H1 (cell line): Measurements from ENCODE around the gene SNX30. TPM values are rescaled to one million over a fixed set of nuclear protein-coding genes. Genes with fewer than 3 reads are reported as not detected.

Experiments
- EZH2 ChIP-seq: fragments of 200-600 bp; sonication (generic); IDR thresholded peaks from 2 replicates; pipeline ENCODE4 v1.7.1; 2012; ENCODE audit warnings: low read depth, mild to moderate bottlenecking, moderate library complexity, low read length, inconsistent platforms; ENCODE audit not compliant: severe bottlenecking
- FOSL1 ChIP-seq: IDR thresholded peaks from 2 replicates; pipeline ENCODE4 v1.6.1; 2011; ENCODE audit warnings: mild to moderate bottlenecking, low read depth, low read length, moderate library complexity; ENCODE audit not compliant: insufficient read depth
- KDM4A ChIP-seq: IDR thresholded peaks from one replicate; pipeline ENCODE4 v1.7.1; 2012; ENCODE audit warnings: low read depth, mild to moderate bottlenecking, moderate library complexity, low read length, inconsistent platforms; ENCODE audit not compliant: severe bottlenecking
- SIN3A ChIP-seq, 2 experiments: IDR thresholded peaks in 1 of 2; conservative IDR thresholded peaks in 1 of 2; 2 replicates each; pipeline ENCODE4 v1.6.1; 2011 to 2012; ENCODE audit warnings: low read length in 2 of 2, improper control_type of control experiment in 1 of 2, low read depth in 1 of 2, mild to moderate bottlenecking in 1 of 2
- SP1 ChIP-seq: IDR thresholded peaks from 2 replicates; pipeline ENCODE4 v1.6.1; 2011; ENCODE audit warnings: low read depth, low read length
- SP2 ChIP-seq: IDR thresholded peaks from 2 replicates; pipeline ENCODE4 v1.6.1; 2012; ENCODE audit warnings: mild to moderate bottlenecking, low read length, inconsistent platforms
- TEAD4 ChIP-seq: IDR thresholded peaks from 2 replicates; pipeline ENCODE4 v1.6.1; 2012; ENCODE audit warnings: low read depth, low read length, inconsistent platforms, mixed read lengths
- polyA plus RNA-seq, 7 experiments: library from polyadenylated mRNA; depleted of rRNA in 3 of 7; stranded (reverse) in 5 of 7; unstranded in 2 of 7; fragments of >200 nt in 5 of 7; fragments of 200-250 nt in 2 of 7; gene quantifications; 1 replicate in 5 of 7; 2 replicates in 1 of 7; 4 replicates in 1 of 7; pipeline versions ENCODE4 v1.2.1 to v1.2.3, GENCODE V29; 2011 to 2013; ENCODE audit warnings: missing spikeins in 2 of 7, mixed read lengths in 2 of 7
- total RNA-seq: library from RNA; stranded (reverse); fragmentation: NEBNext Ultra II Directional; extraction: Animal tissue kit (Norgen Biotek cat#: 25700); gene quantifications from 2 replicates; pipeline ENCODE4 v1.2.1, GENCODE V29; 2021
- TF ChIP-seq, protein P1 (sequence below): fragments of 300-600 bp; sonication (generic); IDR thresholded peaks from 2 replicates; pipeline ENCODE4 v1.7.1; 2012; ENCODE audit warnings: low read length, moderate library complexity, mild to moderate bottlenecking, inconsistent platforms; ENCODE audit not compliant: insufficient replicate concordance
- TF ChIP-seq, protein P2 (sequence below): IDR thresholded peaks from 2 replicates; pipeline ENCODE4 v1.6.1; 2012; ENCODE audit warnings: inconsistent platforms

Gene SNX30
- total and polyA plus RNA-seq, 2 of the 8 experiments (the other 6 are each of a cell fraction or from before 2014, with no cell fraction given), result 4.0 to 12.2 TPM

DNA sequence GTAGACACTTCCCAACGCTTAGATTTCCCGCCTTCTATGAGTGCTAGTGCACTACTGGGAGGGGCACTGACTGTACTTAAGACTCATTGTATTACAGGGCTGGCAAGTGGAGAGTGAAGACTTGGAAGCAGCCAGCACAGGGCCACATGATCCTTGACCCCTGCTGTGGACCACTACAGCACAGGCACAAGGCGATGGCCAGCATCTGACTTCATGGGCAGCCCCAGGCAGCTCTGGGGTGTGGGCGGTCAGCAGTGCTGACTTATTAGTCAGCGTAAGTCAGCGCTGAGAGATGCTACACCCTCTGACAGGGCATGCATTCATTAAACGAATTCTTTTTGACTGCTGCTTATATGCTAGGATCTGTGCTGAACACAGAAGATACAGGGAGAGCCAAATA, 130.8 kb downstream of the SNX30 start (continued):
- TF ChIP-seq, protein P1, sequence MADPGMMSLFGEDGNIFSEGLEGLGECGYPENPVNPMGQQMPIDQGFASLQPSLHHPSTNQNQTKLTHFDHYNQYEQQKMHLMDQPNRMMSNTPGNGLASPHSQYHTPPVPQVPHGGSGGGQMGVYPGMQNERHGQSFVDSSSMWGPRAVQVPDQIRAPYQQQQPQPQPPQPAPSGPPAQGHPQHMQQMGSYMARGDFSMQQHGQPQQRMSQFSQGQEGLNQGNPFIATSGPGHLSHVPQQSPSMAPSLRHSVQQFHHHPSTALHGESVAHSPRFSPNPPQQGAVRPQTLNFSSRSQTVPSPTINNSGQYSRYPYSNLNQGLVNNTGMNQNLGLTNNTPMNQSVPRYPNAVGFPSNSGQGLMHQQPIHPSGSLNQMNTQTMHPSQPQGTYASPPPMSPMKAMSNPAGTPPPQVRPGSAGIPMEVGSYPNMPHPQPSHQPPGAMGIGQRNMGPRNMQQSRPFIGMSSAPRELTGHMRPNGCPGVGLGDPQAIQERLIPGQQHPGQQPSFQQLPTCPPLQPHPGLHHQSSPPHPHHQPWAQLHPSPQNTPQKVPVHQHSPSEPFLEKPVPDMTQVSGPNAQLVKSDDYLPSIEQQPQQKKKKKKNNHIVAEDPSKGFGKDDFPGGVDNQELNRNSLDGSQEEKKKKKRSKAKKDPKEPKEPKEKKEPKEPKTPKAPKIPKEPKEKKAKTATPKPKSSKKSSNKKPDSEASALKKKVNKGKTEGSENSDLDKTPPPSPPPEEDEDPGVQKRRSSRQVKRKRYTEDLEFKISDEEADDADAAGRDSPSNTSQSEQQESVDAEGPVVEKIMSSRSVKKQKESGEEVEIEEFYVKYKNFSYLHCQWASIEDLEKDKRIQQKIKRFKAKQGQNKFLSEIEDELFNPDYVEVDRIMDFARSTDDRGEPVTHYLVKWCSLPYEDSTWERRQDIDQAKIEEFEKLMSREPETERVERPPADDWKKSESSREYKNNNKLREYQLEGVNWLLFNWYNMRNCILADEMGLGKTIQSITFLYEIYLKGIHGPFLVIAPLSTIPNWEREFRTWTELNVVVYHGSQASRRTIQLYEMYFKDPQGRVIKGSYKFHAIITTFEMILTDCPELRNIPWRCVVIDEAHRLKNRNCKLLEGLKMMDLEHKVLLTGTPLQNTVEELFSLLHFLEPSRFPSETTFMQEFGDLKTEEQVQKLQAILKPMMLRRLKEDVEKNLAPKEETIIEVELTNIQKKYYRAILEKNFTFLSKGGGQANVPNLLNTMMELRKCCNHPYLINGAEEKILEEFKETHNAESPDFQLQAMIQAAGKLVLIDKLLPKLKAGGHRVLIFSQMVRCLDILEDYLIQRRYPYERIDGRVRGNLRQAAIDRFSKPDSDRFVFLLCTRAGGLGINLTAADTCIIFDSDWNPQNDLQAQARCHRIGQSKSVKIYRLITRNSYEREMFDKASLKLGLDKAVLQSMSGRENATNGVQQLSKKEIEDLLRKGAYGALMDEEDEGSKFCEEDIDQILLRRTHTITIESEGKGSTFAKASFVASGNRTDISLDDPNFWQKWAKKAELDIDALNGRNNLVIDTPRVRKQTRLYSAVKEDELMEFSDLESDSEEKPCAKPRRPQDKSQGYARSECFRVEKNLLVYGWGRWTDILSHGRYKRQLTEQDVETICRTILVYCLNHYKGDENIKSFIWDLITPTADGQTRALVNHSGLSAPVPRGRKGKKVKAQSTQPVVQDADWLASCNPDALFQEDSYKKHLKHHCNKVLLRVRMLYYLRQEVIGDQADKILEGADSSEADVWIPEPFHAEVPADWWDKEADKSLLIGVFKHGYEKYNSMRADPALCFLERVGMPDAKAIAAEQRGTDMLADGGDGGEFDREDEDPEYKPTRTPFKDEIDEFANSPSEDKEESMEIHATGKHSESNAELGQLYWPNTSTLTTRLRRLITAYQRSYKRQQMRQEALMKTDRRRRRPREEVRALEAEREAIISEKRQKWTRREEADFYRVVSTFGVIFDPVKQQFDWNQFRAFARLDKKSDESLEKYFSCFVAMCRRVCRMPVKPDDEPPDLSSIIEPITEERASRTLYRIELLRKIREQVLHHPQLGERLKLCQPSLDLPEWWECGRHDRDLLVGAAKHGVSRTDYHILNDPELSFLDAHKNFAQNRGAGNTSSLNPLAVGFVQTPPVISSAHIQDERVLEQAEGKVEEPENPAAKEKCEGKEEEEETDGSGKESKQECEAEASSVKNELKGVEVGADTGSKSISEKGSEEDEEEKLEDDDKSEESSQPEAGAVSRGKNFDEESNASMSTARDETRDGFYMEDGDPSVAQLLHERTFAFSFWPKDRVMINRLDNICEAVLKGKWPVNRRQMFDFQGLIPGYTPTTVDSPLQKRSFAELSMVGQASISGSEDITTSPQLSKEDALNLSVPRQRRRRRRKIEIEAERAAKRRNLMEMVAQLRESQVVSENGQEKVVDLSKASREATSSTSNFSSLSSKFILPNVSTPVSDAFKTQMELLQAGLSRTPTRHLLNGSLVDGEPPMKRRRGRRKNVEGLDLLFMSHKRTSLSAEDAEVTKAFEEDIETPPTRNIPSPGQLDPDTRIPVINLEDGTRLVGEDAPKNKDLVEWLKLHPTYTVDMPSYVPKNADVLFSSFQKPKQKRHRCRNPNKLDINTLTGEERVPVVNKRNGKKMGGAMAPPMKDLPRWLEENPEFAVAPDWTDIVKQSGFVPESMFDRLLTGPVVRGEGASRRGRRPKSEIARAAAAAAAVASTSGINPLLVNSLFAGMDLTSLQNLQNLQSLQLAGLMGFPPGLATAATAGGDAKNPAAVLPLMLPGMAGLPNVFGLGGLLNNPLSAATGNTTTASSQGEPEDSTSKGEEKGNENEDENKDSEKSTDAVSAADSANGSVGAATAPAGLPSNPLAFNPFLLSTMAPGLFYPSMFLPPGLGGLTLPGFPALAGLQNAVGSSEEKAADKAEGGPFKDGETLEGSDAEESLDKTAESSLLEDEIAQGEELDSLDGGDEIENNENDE, result no peak
- TF ChIP-seq, protein P2, sequence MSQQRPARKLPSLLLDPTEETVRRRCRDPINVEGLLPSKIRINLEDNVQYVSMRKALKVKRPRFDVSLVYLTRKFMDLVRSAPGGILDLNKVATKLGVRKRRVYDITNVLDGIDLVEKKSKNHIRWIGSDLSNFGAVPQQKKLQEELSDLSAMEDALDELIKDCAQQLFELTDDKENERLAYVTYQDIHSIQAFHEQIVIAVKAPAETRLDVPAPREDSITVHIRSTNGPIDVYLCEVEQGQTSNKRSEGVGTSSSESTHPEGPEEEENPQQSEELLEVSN, result no peak
- TF ChIP-seq SIN3A (conservative IDR thresholded peaks at IDR 0.05 in 1 of 2, IDR thresholded peaks at IDR 0.05 in 1 of 2; ENCODE audit: low read depth in 1 of 2, low read length in 2 of 2) (no peak), FOSL1 (no peak), SP1 (no peak), SP2 (no peak), KDM4A (no peak), EZH2 (no peak), TEAD4 (no peak)
